ENCODE results near the gene PGAM4.

Gene PGAM4

DNA sequence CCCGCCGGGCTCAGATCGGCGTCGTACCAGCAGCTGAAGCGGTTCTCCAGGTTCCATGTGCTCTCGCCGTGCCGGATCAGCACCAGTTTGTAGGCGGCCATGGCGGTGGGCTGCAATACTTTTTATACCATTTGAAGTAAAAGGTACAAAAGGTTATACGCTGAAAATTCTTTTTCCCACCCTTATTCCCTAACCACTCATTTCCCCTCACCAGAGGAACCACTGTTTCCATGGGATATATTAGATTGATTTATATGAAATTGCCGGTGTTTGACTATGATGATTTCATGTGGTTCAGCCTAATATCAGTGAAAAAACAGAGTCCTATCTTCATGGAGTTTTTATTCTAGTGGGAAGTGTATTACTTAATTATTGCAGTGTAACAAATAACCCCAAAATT, at the start of gene PGAM4:
TSS of gene PGAM4 (minus strand) at position 101 of the 400 bp plus-strand sequence. CDS start at position 101, 0 bp downstream.
- no peak for DNase-seq (ENCODE audit: low read depth)
- H3K4me3 ChIP-seq (ENCODE audit: control insufficient read depth, low read depth, low read length): no peak within 1 kb of the TSS
- TF ChIP-seq, protein P1, sequence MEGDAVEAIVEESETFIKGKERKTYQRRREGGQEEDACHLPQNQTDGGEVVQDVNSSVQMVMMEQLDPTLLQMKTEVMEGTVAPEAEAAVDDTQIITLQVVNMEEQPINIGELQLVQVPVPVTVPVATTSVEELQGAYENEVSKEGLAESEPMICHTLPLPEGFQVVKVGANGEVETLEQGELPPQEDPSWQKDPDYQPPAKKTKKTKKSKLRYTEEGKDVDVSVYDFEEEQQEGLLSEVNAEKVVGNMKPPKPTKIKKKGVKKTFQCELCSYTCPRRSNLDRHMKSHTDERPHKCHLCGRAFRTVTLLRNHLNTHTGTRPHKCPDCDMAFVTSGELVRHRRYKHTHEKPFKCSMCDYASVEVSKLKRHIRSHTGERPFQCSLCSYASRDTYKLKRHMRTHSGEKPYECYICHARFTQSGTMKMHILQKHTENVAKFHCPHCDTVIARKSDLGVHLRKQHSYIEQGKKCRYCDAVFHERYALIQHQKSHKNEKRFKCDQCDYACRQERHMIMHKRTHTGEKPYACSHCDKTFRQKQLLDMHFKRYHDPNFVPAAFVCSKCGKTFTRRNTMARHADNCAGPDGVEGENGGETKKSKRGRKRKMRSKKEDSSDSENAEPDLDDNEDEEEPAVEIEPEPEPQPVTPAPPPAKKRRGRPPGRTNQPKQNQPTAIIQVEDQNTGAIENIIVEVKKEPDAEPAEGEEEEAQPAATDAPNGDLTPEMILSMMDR (conservative IDR thresholded peaks at IDR 0.05; ENCODE audit: control insufficient read depth, insufficient read depth, low read depth, low read length): no peak

DNA sequence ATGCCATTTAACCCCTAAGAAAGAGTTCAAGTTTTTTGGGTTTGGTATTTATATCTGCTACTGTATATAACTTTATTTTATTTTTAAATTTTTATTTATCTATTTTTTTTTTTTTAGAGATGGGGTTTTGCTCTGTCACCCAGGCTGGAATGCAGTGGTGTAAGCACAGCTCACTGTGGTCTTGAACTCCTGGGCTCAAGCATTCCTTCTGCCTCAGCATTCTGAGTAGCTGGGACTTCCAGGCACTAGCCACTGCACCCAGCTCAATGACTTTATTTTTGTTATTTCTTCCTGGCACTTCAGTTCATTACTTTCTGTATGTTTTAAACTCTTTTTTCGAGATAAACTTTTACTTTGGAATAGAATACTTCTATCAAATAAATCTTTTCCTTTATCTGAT, 42.4 kb upstream of the PGAM4 start:
- no peak overlapping the region for H3K4me3 ChIP-seq (ENCODE audit: control insufficient read depth, low read depth, low read length)
- no peak for DNase-seq (ENCODE audit: low read depth)
- TF ChIP-seq, protein P1 (conservative IDR thresholded peaks at IDR 0.05; ENCODE audit: control insufficient read depth, insufficient read depth, low read depth, low read length): no peak

DNA sequence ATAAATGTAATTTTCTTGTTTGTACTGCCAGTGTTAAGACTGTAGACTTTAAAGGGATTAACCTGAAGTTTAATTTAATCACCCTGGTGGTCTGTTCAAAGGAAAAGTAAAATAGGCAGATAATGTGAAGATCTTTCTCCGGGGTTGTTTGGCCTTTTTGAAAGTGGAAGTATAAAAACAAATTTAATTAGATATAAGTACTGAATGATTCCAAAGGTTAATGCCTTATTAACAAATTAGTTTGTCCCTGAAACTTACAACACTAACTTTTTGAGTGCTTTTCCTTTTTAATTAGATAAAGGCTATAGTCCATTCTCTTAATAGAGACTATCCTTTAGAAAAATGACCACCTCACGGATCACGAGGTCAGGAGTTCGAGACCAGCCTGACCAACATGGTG, 10.4 kb upstream of the PGAM4 start:
- DNase-seq (ENCODE audit: low read depth): no peak
- no peak overlapping the region for H3K4me3 ChIP-seq (ENCODE audit: control insufficient read depth, low read depth, low read length)
- TF ChIP-seq, protein P1 (conservative IDR thresholded peaks at IDR 0.05; ENCODE audit: control insufficient read depth, insufficient read depth, low read depth, low read length): no peak

DNA sequence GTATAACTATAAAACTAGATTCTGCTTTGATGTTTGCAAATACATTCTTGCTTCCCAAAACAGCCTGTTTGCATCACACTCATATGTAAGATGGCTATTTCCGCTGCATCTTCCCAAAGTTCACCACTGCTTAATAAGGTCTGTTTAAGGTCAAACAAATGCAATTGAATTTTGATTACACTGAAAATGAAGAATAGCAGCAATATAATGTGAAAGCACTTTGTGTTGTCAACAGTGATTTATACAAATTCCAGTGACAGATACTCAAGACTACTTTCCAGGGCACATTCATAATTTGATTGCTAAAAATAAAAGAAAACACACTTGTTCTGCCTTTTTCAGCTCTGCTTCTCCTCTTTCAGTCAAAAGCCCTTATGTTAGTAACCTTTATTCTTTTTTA, 8.1 kb upstream of the PGAM4 start:
- no peak for DNase-seq (ENCODE audit: low read depth)
- TF ChIP-seq, protein P1 (conservative IDR thresholded peaks at IDR 0.05; ENCODE audit: control insufficient read depth, insufficient read depth, low read depth, low read length): no peak

DNA sequence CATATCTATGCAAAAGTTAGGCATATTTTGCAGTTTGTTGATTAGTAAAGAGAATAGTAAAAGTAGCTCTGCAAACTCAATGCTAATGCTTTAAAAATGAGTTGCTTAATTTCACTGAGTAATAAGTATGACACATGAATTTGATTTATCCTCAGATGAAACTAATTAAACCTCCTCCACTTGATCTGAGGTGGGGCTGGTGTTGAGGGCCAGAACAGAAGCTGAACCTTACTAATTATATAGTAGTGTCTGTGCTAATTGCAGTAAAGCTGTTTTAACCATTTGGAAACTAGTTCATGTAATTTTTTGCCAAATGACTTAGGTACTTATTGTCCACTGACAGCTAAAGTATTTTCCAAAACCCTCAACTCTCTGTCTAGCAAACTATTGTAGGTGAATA, 7.7 kb upstream of the PGAM4 start:
- TF ChIP-seq, protein P1 (conservative IDR thresholded peaks at IDR 0.05; ENCODE audit: control insufficient read depth, insufficient read depth, low read depth, low read length): no peak
- no peak overlapping the region for H3K4me3 ChIP-seq (ENCODE audit: control insufficient read depth, low read depth, low read length)
- peak; percentile 10 for DNase-seq (ENCODE audit: low read depth)

More for the DNA sequence above, 8.1 kb upstream of the PGAM4 start:
- H3K4me3 ChIP-seq (ENCODE audit: control insufficient read depth, low read depth, low read length): no peak overlapping the region

DNA sequence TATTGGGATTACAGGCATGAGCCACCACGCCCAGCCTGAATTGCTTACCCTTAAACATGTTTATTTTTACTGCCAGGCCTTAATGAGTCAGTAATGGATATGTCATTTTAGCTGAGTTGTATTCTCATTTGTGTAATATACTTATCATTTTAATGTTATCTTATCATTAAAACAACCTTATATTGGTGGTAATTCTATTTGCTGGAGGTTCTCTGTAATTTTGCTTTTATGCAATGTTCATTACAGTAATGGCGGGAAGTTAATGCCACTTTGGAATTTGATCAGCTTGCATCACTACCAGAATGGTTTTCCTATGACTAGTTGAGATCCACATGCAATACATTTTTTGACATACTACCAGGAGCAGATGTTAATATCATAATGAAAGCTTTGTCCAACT, 6.3 kb upstream of the PGAM4 start:
- H3K4me3 ChIP-seq (ENCODE audit: control insufficient read depth, low read depth, low read length): no peak overlapping the region
- DNase-seq (ENCODE audit: low read depth): peak; percentile 12
- TF ChIP-seq, protein P1 (conservative IDR thresholded peaks at IDR 0.05; ENCODE audit: control insufficient read depth, insufficient read depth, low read depth, low read length): no peak

DNA sequence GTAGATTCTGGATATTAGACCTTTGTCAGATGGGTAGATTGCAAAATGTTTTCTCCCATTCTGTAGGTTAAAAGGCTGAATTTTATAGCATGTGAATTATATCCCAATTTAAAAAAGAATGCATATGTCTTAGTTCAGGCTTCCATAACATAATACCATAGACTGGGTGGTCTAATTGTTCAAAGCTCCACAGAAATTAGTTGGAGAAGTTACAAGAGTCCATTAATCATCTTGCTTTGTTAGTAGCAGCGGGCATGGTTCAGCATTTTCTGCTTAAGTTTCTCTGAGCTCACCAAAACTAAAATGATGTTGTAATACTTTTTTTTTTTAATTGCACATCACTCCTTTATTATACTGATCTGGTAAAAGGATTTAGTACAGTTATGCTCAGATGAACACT, 1.8 kb downstream of the PGAM4 start:
- H3K4me3 ChIP-seq (ENCODE audit: control insufficient read depth, low read depth, low read length): no peak overlapping the region
- no peak for DNase-seq (ENCODE audit: low read depth)
- TF ChIP-seq, protein P1 (conservative IDR thresholded peaks at IDR 0.05; ENCODE audit: control insufficient read depth, insufficient read depth, low read depth, low read length): no peak

All from fibroblast of mammary gland (primary cell).